Measurements from ENCODE around the gene CADPS.

CADPS gene

GRCh38 chr3:62480056-62480455, 395.2 kb downstream of the CADPS start:
- Histone ChIP-seq H3K36me3 (ENCODE audit: insufficient read depth) (no peaks in the 10 kb centered on the region), H3K79me2 (ENCODE audit: insufficient read depth, low read depth) (no peaks in the 10 kb centered on the region), H3K27me3 (ENCODE audit: insufficient read depth, low read depth) (no peaks in the 10 kb centered on the region), H3K4me2 (no peak overlapping the region), H3K4me3 (IDR thresholded peaks at IDR 0.05; ENCODE audit: insufficient read depth, low read depth, low read length) (no peak overlapping the region), H3K9ac (no peak overlapping the region), H3K4me1 (ENCODE audit: low read depth, poor library complexity, severe bottlenecking) (no peaks in the 10 kb centered on the region), H4K20me1 (ENCODE audit: insufficient read depth) (no peaks in the 10 kb centered on the region), H2AFZ (ENCODE audit: low read depth) (no peak overlapping the region), H3K27ac (no peak overlapping the region)
- TF ChIP-seq CTCF (conservative IDR thresholded peaks at IDR 0.05; ENCODE audit: low read depth, low read length): no peak

DNA sequence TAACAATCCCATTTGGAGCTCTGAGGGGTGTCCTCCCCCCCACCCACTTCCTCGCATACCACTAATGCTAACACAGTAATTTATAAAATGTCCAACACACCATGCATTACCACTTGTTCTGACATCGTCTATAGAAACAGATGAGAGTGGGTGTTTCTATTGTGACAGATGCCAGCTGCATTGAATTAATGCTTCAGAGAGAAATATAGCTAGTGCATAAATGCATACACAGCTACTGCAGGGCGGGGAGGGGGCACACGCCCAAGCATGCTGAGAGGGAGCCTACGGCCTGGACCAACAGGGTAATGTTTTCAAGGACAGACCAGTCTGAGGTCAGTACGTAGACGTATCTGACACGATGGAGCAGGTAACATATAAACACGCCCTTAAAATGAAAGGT, 395.9 kb downstream of the CADPS start:
- no peaks in the 10 kb centered on the region for H3K4me1 ChIP-seq (ENCODE audit: low read depth, poor library complexity, severe bottlenecking)
- no peak overlapping the region for H3K9ac ChIP-seq
- H4K20me1 ChIP-seq (ENCODE audit: insufficient read depth): no peaks in the 10 kb centered on the region
- no peak overlapping the region for H3K4me3 ChIP-seq (IDR thresholded peaks at IDR 0.05; ENCODE audit: insufficient read depth, low read depth, low read length)
- no peak overlapping the region for H2AFZ ChIP-seq (ENCODE audit: low read depth)
- H3K27ac ChIP-seq: no peak overlapping the region
- no peak for TF ChIP-seq CTCF (conservative IDR thresholded peaks at IDR 0.05; ENCODE audit: low read depth, low read length)
- H3K79me2 ChIP-seq (ENCODE audit: insufficient read depth, low read depth): no peaks in the 10 kb centered on the region
- no peaks in the 10 kb centered on the region for H3K36me3 ChIP-seq (ENCODE audit: insufficient read depth)
- no peak overlapping the region for H3K4me2 ChIP-seq
- H3K27me3 ChIP-seq (ENCODE audit: insufficient read depth, low read depth): no peaks in the 10 kb centered on the region

DNA sequence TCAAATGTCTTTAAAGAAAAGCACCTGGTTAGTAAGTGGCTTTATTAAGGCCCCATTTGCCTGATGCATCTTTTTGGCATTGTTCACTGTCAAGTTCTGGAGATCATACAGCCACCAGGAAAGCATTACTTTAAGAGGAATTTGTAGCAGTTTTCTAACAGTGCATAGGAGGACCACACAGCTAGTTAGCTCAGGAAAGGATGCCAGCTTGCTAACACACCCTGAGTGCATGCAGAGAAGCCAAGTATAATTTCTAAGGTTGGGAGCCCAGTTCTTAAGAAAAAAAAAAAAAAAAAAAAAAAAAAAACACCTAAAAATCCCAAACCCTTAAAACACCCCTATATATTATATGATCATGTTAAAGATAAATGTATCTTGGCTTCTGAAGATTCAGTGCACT, 399.9 kb downstream of the CADPS start:
- H3K27ac ChIP-seq: no peak overlapping the region
- no peaks in the 10 kb centered on the region for H3K4me1 ChIP-seq (ENCODE audit: low read depth, poor library complexity, severe bottlenecking)
- no peaks in the 10 kb centered on the region for H3K36me3 ChIP-seq (ENCODE audit: insufficient read depth)
- H2AFZ ChIP-seq (ENCODE audit: low read depth): no peak overlapping the region
- no peak overlapping the region for H3K4me2 ChIP-seq
- no peaks in the 10 kb centered on the region for H3K27me3 ChIP-seq (ENCODE audit: insufficient read depth, low read depth)
- TF ChIP-seq CTCF (conservative IDR thresholded peaks at IDR 0.05; ENCODE audit: low read depth, low read length): no peak
- H3K79me2 ChIP-seq (ENCODE audit: insufficient read depth, low read depth): no peaks in the 10 kb centered on the region
- no peak overlapping the region for H3K4me3 ChIP-seq (IDR thresholded peaks at IDR 0.05; ENCODE audit: insufficient read depth, low read depth, low read length)
- H3K9ac ChIP-seq: no peak overlapping the region
- no peaks in the 10 kb centered on the region for H4K20me1 ChIP-seq (ENCODE audit: insufficient read depth)

DNA sequence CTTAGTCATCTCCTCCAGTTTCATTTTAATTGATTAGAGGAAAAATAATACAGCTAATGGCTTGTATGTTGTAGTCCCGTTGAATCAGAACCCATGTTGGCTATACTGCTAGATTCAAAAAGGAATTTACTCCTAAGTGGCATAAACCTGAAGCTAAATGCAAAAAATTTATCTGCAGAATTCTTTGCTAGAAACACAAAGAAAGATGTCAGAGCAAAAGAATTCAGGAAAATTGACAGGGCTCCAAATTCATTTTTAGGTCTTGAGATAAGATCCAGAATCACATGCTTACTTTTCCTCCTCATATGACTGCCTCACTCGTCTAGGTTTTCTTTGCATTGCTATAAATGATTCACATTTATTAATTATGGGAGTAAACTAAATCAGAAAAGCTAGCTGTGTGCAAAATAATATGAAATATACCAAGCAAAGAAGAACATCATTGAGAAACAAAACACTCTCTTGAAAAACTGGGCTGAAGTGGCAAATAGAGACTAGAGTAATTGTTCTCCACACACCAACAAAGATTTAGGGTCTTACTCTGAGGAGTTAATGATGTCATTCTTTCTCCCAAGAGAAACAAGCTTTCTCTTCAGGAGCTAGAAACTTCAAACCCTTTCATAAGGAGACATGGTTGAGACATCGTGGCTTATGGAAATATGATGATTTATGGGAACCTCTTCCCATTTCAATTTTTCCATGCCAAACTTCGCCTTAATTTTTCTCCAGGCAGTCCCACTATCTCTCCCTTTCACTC, 407.1 kb downstream of the CADPS start:
- Histone ChIP-seq H3K36me3 (ENCODE audit: insufficient read depth) (no peaks in the 10 kb centered on the region), H3K79me2 (ENCODE audit: insufficient read depth, low read depth) (no peaks in the 10 kb centered on the region)
- TF ChIP-seq CTCF (conservative IDR thresholded peaks at IDR 0.05; ENCODE audit: low read depth, low read length): no peak

More for the DNA sequence above, 407.1 kb downstream of the CADPS start:
- Histone ChIP-seq H3K4me3 (IDR thresholded peaks at IDR 0.05; ENCODE audit: insufficient read depth, low read depth, low read length) (no peak overlapping the region), H4K20me1 (ENCODE audit: insufficient read depth) (no peaks in the 10 kb centered on the region), H3K4me1 (ENCODE audit: low read depth, poor library complexity, severe bottlenecking) (no peaks in the 10 kb centered on the region), H3K27ac (no peak overlapping the region), H3K27me3 (ENCODE audit: insufficient read depth, low read depth) (no peaks in the 10 kb centered on the region), H2AFZ (ENCODE audit: low read depth) (no peak overlapping the region), H3K4me2 (no peak overlapping the region), H3K9ac (no peak overlapping the region)

Measured in KMS-11 (cell line).